ENCODE data around the gene KIF1B. TPM values are rescaled to one million over a fixed set of nuclear protein-coding genes. Genes with fewer than 3 reads are reported as not detected.
"Not testable (repeated sequence)": the region's sequence is repeated elsewhere in the genome, so short reads cannot be mapped to it uniquely, and the experiment has no call there.

KIF1B gene
- total RNA-seq, 1 donor from 2014 or later: 49.4 TPM

GRCh38 chr1:10213186-10213705 lies 2.9 kb downstream of the KIF1B start:
- no peak for DNase-seq (ENCODE audit: low spot score)
- Mint-ChIP-seq H3K4me1 (ENCODE audit: low read depth) (peaks cover 57% of the 10 kb centered on the region), H3K27ac (ENCODE audit: unreplicated experiment) (peak overlapping the region; percentile 87), H3K9me3 (ENCODE audit: low read depth) (no peaks in the 10 kb centered on the region), H3K27me3 (ENCODE audit: low read depth) (no peaks in the 10 kb centered on the region), H3K36me3 (ENCODE audit: low read depth) (no peaks in the 10 kb centered on the region), H3K4me3 (ENCODE audit: unreplicated experiment) (no peak overlapping the region)
- no peak for TF ChIP-seq CTCF (IDR thresholded peaks at IDR 0.05)

- no peaks in the 10 kb centered on the region for H3K36me3 Mint-ChIP-seq (ENCODE audit: low read depth)
- peaks cover 58% of the 10 kb centered on the region for H3K4me1 Mint-ChIP-seq (ENCODE audit: low read depth)
- no peak overlapping the region for H3K4me3 Mint-ChIP-seq (ENCODE audit: unreplicated experiment)
Observed at GRCh38 chr1:10216090-10216749, 5.8 kb downstream of the KIF1B start.

GRCh38 chr1:10217748-10218441 lies 7.5 kb downstream of the KIF1B start:
- Mint-ChIP-seq H3K36me3 (ENCODE audit: low read depth) (no peaks in the 10 kb centered on the region), H3K9me3 (ENCODE audit: low read depth) (no peaks in the 10 kb centered on the region), H3K27ac (ENCODE audit: unreplicated experiment) (peak overlapping the region; percentile 43), H3K4me3 (ENCODE audit: unreplicated experiment) (no peak overlapping the region), H3K4me1 (ENCODE audit: low read depth) (peaks cover 56% of the 10 kb centered on the region), H3K27me3 (ENCODE audit: low read depth) (no peaks in the 10 kb centered on the region)
- no peak for TF ChIP-seq CTCF (IDR thresholded peaks at IDR 0.05)
- no peak for DNase-seq (ENCODE audit: low spot score)

More at GRCh38 chr1:10216090-10216749, 5.8 kb downstream of the KIF1B start:
- no peaks in the 10 kb centered on the region for H3K9me3 Mint-ChIP-seq (ENCODE audit: low read depth)
- no peaks in the 10 kb centered on the region for H3K27me3 Mint-ChIP-seq (ENCODE audit: low read depth)
- DNase-seq (ENCODE audit: low spot score): no peak
- H3K27ac Mint-ChIP-seq (ENCODE audit: unreplicated experiment): peak overlapping the region; percentile 17
- TF ChIP-seq CTCF (IDR thresholded peaks at IDR 0.05): no peak

- Mint-ChIP-seq H3K4me1 (ENCODE audit: low read depth) (peaks cover 43% of the 10 kb centered on the region), H3K4me3 (ENCODE audit: unreplicated experiment) (no peak overlapping the region), H3K27me3 (ENCODE audit: low read depth) (no peaks in the 10 kb centered on the region), H3K27ac (ENCODE audit: unreplicated experiment) (no peak overlapping the region), H3K36me3 (ENCODE audit: low read depth) (no peaks in the 10 kb centered on the region), H3K9me3 (ENCODE audit: low read depth) (no peaks in the 10 kb centered on the region)
- TF ChIP-seq CTCF (IDR thresholded peaks at IDR 0.05): no peak
- no peak for DNase-seq (ENCODE audit: low spot score)
Observed at GRCh38 chr1:10220200-10220599, 9.8 kb downstream of the KIF1B start.

- H3K27ac Mint-ChIP-seq (ENCODE audit: unreplicated experiment); H3K9me3 Mint-ChIP-seq (ENCODE audit: low read depth); H3K27me3 Mint-ChIP-seq (ENCODE audit: low read depth); DNase-seq (ENCODE audit: low spot score); H3K4me3 Mint-ChIP-seq (ENCODE audit: unreplicated experiment); H3K36me3 Mint-ChIP-seq (ENCODE audit: low read depth): not testable (repeated sequence)
- peaks cover 44% of the 10 kb centered on the region for H3K4me1 Mint-ChIP-seq (ENCODE audit: low read depth)
Observed at GRCh38 chr1:10220657-10221056, 10.3 kb downstream of the KIF1B start.

Measured in chondrocyte (in vitro differentiated cells).